ENCODE data around the gene ARHGAP15.

GRCh38 chr2:143611336-143611735 lies 482.1 kb downstream of the ARHGAP15 start:
- TF ChIP-seq CTCF (conservative IDR thresholded peaks at IDR 0.05) (no peak), EZH2 (IDR thresholded peaks at IDR 0.05; ENCODE audit: low read depth) (no peak)
